ENCODE data around the gene MTMR1.

DNA sequence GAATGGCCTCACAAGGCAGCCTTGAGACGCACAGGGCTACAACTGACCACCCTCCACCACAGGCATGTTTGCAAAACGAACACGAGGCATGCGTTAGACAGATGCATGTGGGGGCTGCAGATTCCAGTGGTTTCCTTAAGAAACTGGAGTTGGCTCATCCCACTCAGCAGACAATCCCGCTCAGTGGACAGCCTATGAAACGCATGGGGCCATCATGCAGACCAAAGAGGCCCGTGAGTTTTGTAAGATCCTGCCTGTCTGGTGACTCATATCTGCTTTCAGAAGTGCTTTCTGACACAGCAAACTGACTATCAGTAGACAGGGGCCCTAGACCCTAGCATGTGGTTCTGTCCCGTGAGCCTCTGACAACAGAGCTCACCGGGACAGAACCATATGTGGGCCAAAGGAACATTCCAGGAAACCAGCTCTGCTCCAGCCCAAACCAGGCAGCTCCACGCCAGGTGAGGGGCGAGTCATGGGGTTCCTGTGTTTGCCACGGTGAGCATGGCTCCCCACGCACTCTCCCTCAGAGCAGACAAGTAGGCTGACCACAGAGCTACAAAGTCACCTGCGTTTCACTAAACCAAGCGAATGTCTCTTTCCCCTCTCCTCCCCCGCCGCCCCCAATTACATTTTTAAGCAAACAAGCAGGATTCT lies 74.4 kb downstream of the MTMR1 start:
- TF ChIP-seq, protein P1, sequence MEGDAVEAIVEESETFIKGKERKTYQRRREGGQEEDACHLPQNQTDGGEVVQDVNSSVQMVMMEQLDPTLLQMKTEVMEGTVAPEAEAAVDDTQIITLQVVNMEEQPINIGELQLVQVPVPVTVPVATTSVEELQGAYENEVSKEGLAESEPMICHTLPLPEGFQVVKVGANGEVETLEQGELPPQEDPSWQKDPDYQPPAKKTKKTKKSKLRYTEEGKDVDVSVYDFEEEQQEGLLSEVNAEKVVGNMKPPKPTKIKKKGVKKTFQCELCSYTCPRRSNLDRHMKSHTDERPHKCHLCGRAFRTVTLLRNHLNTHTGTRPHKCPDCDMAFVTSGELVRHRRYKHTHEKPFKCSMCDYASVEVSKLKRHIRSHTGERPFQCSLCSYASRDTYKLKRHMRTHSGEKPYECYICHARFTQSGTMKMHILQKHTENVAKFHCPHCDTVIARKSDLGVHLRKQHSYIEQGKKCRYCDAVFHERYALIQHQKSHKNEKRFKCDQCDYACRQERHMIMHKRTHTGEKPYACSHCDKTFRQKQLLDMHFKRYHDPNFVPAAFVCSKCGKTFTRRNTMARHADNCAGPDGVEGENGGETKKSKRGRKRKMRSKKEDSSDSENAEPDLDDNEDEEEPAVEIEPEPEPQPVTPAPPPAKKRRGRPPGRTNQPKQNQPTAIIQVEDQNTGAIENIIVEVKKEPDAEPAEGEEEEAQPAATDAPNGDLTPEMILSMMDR (IDR thresholded peaks at IDR 0.05): no peak
- TF ChIP-seq ZFX (IDR thresholded peaks at IDR 0.05; ENCODE audit: borderline replicate concordance): no peak

Data from 22Rv1 (cell line).